GM21360 (cell line): ENCODE measurements around the gene L3HYPDH.
"Not testable (repeated sequence)": the region's sequence is repeated elsewhere in the genome, so short reads cannot be mapped to it uniquely, and the experiment has no call there.

Experiments
- ATAC-seq: cut with Tn5 transposase; IDR thresholded peaks from one replicate; pipeline ENCODE4 v1.9.1; 2021; ENCODE audit warnings: mild to moderate bottlenecking, moderate library complexity; ENCODE audit not compliant: unreplicated experiment

The L3HYPDH gene

GRCh38 chr14:59480166-59480565 is 4.0 kb downstream of the L3HYPDH start:
- ATAC-seq = no peak

GRCh38 chr14:59478540-59478939 is 5.7 kb downstream of the L3HYPDH start:
- no peak for ATAC-seq

- ATAC-seq = no peak
Measured at GRCh38 chr14:59475709-59476108, 8.5 kb downstream of the L3HYPDH start.

- no peak for ATAC-seq
Measured at GRCh38 chr14:59474172-59474571, 10.0 kb downstream of the L3HYPDH start.

- peak; percentile 6 for ATAC-seq
Measured at GRCh38 chr14:59465316-59466135, 18.7 kb downstream of the L3HYPDH start, which contains the start of gene GPR135. Gene GPR135, minus strand, starts transcription at chr14:59465380. Its CDS starts 154 bp downstream, at chr14:59465226.

GRCh38 chr14:59464486-59465315 is 19.5 kb downstream of the L3HYPDH start:
- ATAC-seq = peak; percentile 53

- no peak for ATAC-seq
Measured at GRCh38 chr14:59463787-59464485, 20.3 kb downstream of the L3HYPDH start.

GRCh38 chr14:59461891-59462290 is 22.3 kb downstream of the L3HYPDH start:
- ATAC-seq = no peak

GRCh38 chr14:59460378-59460777 is 23.8 kb downstream of the L3HYPDH start:
- ATAC-seq = no peak

GRCh38 chr14:59458486-59458885 is 25.7 kb downstream of the L3HYPDH start:
- ATAC-seq = no peak

- no peak for ATAC-seq
Measured at GRCh38 chr14:59455411-59455810, 28.8 kb downstream of the L3HYPDH start.

- ATAC-seq = no peak
Measured at GRCh38 chr14:59454139-59454538, 30.1 kb downstream of the L3HYPDH start.

GRCh38 chr14:59451849-59452248 is 32.4 kb downstream of the L3HYPDH start:
- ATAC-seq = no peak

- no peak for ATAC-seq
Measured at GRCh38 chr14:59450716-59451115, 33.5 kb downstream of the L3HYPDH start.

- ATAC-seq = not testable (repeated sequence)
Measured at GRCh38 chr14:59448673-59449072, 35.5 kb downstream of the L3HYPDH start.

GRCh38 chr14:59439256-59439965 is 44.8 kb downstream of the L3HYPDH start:
- no peak for ATAC-seq

GRCh38 chr14:59438195-59438647 is 46.0 kb downstream of the L3HYPDH start:
- no peak for ATAC-seq

GRCh38 chr14:59435987-59436386 is 48.2 kb downstream of the L3HYPDH start:
- no peak for ATAC-seq

GRCh38 chr14:59435101-59435500 is 49.1 kb downstream of the L3HYPDH start:
- ATAC-seq = no peak

GRCh38 chr14:59429790-59430189 is 54.4 kb downstream of the L3HYPDH start:
- ATAC-seq = no peak
